ENCODE data around the gene PPP1R1B. TPM values are rescaled to one million over a fixed set of nuclear protein-coding genes. Genes with fewer than 3 reads are reported as not detected.

The PPP1R1B gene
- total and polyA plus RNA-seq, 9 of the 15 experiments (the other 6 are each of a cell fraction or from before 2014, with no cell fraction given) = 0.07 to 0.18 (median 0.10) TPM; not detected in 4

DNA sequence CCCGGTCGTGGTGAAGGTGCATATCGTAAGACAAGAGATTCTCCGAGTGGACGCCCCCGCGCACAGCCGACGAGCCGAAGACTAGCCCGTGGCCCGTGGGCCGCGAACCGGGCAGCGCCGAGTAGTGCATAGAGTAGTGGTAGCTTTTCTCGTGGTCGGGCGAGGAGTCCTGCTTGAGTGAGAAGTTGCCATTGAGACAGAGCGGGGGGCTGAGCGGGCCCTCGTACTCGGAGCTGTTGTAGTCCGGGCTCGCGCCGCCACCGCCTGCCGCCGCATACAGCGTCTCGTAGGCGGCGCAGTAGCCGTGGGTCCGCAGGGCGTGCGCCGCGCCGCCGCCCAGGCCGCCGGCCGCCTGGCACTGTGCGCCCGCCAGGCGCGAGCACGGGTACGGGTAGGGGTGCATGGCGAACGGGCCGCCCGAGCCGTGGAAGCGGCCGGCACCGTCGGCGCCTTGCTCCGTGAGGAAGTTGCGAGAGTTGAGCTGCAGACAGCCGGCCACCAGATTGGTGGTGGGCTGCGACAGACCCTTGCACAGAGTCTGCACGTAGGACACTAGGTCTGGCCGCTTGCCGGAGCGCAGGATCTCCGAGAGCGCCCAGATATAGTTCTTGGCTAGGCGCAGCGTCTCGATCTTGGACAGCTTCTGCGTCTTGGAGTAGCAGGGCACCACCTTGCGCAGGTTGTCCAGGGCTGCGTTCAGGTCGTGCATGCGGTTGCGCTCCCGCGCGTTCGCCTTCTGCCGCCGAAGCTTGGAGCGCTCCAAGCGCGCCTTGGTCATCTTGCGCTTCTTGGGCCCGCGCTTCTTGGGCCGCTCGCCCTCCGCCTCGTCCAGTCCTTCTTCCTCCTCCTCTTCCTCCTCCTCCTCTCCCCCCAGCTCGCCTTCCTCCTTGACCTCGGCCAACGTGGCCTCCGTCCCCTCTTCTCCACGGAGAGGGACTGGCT lies 21.0 kb upstream of the PPP1R1B start:
- TF ChIP-seq POLR2AphosphoS5 (IDR thresholded peaks at IDR 0.05; ENCODE audit: control insufficient read depth, insufficient read depth, low read depth, low read length) (no peak), TAF9B (IDR thresholded peaks at IDR 0.05; ENCODE audit: partially characterized antibody) (no peak), ZNF778 (CRISPR knock-in tag; IDR thresholded peaks at IDR 0.05) (no peak), ESRRB (CRISPR knock-in tag; IDR thresholded peaks at IDR 0.05; ENCODE audit: borderline replicate concordance) (no peak), NFYB (IDR thresholded peaks at IDR 0.05; ENCODE audit: extremely low read depth, insufficient read length) (no peak)
- TF ChIP-seq, protein P1, sequence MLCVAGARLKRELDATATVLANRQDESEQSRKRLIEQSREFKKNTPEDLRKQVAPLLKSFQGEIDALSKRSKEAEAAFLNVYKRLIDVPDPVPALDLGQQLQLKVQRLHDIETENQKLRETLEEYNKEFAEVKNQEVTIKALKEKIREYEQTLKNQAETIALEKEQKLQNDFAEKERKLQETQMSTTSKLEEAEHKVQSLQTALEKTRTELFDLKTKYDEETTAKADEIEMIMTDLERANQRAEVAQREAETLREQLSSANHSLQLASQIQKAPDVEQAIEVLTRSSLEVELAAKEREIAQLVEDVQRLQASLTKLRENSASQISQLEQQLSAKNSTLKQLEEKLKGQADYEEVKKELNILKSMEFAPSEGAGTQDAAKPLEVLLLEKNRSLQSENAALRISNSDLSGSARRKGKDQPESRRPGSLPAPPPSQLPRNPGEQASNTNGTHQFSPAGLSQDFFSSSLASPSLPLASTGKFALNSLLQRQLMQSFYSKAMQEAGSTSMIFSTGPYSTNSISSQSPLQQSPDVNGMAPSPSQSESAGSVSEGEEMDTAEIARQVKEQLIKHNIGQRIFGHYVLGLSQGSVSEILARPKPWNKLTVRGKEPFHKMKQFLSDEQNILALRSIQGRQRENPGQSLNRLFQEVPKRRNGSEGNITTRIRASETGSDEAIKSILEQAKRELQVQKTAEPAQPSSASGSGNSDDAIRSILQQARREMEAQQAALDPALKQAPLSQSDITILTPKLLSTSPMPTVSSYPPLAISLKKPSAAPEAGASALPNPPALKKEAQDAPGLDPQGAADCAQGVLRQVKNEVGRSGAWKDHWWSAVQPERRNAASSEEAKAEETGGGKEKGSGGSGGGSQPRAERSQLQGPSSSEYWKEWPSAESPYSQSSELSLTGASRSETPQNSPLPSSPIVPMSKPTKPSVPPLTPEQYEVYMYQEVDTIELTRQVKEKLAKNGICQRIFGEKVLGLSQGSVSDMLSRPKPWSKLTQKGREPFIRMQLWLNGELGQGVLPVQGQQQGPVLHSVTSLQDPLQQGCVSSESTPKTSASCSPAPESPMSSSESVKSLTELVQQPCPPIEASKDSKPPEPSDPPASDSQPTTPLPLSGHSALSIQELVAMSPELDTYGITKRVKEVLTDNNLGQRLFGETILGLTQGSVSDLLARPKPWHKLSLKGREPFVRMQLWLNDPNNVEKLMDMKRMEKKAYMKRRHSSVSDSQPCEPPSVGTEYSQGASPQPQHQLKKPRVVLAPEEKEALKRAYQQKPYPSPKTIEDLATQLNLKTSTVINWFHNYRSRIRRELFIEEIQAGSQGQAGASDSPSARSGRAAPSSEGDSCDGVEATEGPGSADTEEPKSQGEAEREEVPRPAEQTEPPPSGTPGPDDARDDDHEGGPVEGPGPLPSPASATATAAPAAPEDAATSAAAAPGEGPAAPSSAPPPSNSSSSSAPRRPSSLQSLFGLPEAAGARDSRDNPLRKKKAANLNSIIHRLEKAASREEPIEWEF (CRISPR knock-in tag; IDR thresholded peaks at IDR 0.05) = no peak
- TF ChIP-seq, protein P2, sequence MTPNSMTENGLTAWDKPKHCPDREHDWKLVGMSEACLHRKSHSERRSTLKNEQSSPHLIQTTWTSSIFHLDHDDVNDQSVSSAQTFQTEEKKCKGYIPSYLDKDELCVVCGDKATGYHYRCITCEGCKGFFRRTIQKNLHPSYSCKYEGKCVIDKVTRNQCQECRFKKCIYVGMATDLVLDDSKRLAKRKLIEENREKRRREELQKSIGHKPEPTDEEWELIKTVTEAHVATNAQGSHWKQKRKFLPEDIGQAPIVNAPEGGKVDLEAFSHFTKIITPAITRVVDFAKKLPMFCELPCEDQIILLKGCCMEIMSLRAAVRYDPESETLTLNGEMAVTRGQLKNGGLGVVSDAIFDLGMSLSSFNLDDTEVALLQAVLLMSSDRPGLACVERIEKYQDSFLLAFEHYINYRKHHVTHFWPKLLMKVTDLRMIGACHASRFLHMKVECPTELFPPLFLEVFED (CRISPR knock-in tag; conservative IDR thresholded peaks at IDR 0.05) = no peak
- TF ChIP-seq, protein P3, sequence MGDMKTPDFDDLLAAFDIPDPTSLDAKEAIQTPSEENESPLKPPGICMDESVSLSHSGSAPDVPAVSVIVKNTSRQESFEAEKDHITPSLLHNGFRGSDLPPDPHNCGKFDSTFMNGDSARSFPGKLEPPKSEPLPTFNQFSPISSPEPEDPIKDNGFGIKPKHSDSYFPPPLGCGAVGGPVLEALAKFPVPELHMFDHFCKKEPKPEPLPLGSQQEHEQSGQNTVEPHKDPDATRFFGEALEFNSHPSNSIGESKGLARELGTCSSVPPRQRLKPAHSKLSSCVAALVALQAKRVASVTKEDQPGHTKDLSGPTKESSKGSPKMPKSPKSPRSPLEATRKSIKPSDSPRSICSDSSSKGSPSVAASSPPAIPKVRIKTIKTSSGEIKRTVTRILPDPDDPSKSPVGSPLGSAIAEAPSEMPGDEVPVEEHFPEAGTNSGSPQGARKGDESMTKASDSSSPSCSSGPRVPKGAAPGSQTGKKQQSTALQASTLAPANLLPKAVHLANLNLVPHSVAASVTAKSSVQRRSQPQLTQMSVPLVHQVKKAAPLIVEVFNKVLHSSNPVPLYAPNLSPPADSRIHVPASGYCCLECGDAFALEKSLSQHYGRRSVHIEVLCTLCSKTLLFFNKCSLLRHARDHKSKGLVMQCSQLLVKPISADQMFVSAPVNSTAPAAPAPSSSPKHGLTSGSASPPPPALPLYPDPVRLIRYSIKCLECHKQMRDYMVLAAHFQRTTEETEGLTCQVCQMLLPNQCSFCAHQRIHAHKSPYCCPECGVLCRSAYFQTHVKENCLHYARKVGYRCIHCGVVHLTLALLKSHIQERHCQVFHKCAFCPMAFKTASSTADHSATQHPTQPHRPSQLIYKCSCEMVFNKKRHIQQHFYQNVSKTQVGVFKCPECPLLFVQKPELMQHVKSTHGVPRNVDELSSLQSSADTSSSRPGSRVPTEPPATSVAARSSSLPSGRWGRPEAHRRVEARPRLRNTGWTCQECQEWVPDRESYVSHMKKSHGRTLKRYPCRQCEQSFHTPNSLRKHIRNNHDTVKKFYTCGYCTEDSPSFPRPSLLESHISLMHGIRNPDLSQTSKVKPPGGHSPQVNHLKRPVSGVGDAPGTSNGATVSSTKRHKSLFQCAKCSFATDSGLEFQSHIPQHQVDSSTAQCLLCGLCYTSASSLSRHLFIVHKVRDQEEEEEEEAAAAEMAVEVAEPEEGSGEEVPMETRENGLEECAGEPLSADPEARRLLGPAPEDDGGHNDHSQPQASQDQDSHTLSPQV (IDR thresholded peaks at IDR 0.05) = no peak
- DNase-seq (ENCODE audit: extremely low read depth in 1 of 4, low spot score in 3 of 4) (no peak), FAIRE-seq (no peak), ATAC-seq (no peak)
- Histone ChIP-seq H3K4me2 (ENCODE audit: insufficient read depth, low read length) (no peak overlapping the region), H2AFZ (ENCODE audit: low read depth, low read length) (no peak overlapping the region), H3K79me2 (ENCODE audit: control insufficient read depth, insufficient read depth, low read length) (no peaks in the 10 kb centered on the region), H3K4me3 (no peak overlapping the region), H3K9me3 (replicated peaks; ENCODE audit: control insufficient read depth, insufficient read depth, low read depth, low read length) (no peaks in the 10 kb centered on the region), H4K20me1 (replicated peaks; ENCODE audit: control insufficient read depth, insufficient read depth, low read length) (peaks cover 9% of the 10 kb centered on the region), H3K27ac (ENCODE audit: extremely low read depth, low read depth, low read length) (no peak overlapping the region), H3K36me3 (ENCODE audit: control insufficient read depth, insufficient read depth, low read length) (no peaks in the 10 kb centered on the region), H3K9ac (ENCODE audit: insufficient read depth in 1 of 2, low read depth in 2 of 2, low read length in 2 of 2) (no peak overlapping the region), H3K4me1 (replicated peaks in 1 of 2; ENCODE audit: control insufficient read depth in 2 of 2, insufficient read depth in 2 of 2, low read length in 2 of 2) (peaks cover 4 to 43% of the 10 kb centered on the region in 2 experiments; a peak in 3 of 5 replicates), H3K27me3 (ENCODE audit: control insufficient read depth in 2 of 2, insufficient read depth in 2 of 2, low read length in 2 of 2) (peaks cover 40 to 57% of the 10 kb centered on the region in 2 experiments), H3K9me1 (ENCODE audit: control insufficient read depth, insufficient read depth, low read length) (no peaks in the 10 kb centered on the region)
- intact Hi-C loops (cut with micrococcal nuclease) (no loop called here), in situ Hi-C loops (cut with MboI) (no loop called here)
- ChIA-PET POLR2A (interaction anchor here (0.6 to 0.7 kb wide), 2 partner anchors 26 to 682 kb away, joined by 3 to 4 read pairs; no protein-coding TSS in a partner anchor), CTCF (ENCODE audit: low intra/inter-chr PET ratio) (no interaction called here)
- no TSS peak for BruUV-seq (replicated peaks)
- 57% methylated on average over 88 of the region's 102 CpGs for WGBS (ENCODE audit: insufficient coverage, low coverage, missing lambda C conversion rate)
